Measurements from ENCODE around the gene HEATR3.

The HEATR3 gene

DNA sequence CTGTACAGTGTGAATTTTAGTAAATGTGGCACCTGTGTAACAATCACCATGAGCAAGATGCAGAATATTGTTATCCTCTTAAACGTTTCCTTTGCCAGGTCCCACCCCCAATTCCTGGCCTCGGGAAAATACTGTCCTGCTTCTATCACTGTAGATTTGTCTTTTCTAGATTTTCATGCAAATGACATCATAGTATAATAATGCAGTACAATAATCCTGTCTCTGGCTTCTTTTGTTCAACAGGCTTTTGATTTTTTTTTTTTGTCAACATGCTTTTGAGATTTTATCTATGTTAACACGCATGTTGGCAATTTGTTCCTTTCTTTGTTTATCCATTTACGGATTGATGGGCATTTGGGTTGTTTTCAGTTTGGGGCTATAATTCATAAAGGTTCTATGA lies 20.4 kb upstream of the HEATR3 start:
- Histone ChIP-seq H2BK12ac (ENCODE audit: low read length in 2 of 2) (no peak overlapping the region), H3K36me3 (ENCODE audit: control insufficient read depth in 1 of 2, insufficient read depth in 2 of 2, low read depth in 1 of 2, low read length in 2 of 2) (no peaks in the 10 kb centered on the region), H3K79me1 (replicated peaks; ENCODE audit: low read length, poor library complexity, severe bottlenecking) (no peaks in the 10 kb centered on the region), H2AK5ac (ENCODE audit: low read length, severe bottlenecking) (no peak overlapping the region), H3K27me3 (ENCODE audit: control insufficient read depth in 1 of 2, insufficient read depth in 1 of 2, low read length in 2 of 2) (peaks cover 5 to 7% of the 10 kb centered on the region in 2 experiments), H3K9ac (ENCODE audit: low read length) (no peak overlapping the region), H4K91ac (ENCODE audit: low read length) (no peak overlapping the region), H3K27ac (ENCODE audit: low read length, poor library complexity, severe bottlenecking) (no peak overlapping the region), H4K8ac (ENCODE audit: low read length) (no peak overlapping the region), H2BK120ac (ENCODE audit: low read depth, low read length) (no peak overlapping the region), H3K4me1 (ENCODE audit: control insufficient read depth, insufficient read depth, low read depth, low read length) (no peaks in the 10 kb centered on the region), H3K18ac (ENCODE audit: low read depth in 1 of 2, low read length in 2 of 2) (no peak overlapping the region), H3K4me2 (ENCODE audit: low read length, poor library complexity, severe bottlenecking) (no peak overlapping the region), H3K4me3 (ENCODE audit: insufficient read depth in 1 of 2, low read depth in 1 of 2, low read length in 2 of 2) (no peak overlapping the region), H2BK15ac (ENCODE audit: low read depth, poor library complexity, severe bottlenecking) (no peak overlapping the region), H3K4ac (ENCODE audit: low read depth in 1 of 2, low read length in 2 of 2) (no peak overlapping the region), H2AFZ (ENCODE audit: low read depth, low read length) (no peak overlapping the region), H2BK5ac (ENCODE audit: low read depth, low read length, poor library complexity, severe bottlenecking) (no peak overlapping the region), H3K9me3 (ENCODE audit: control insufficient read depth, low read length) (no peaks in the 10 kb centered on the region), H3K23ac (ENCODE audit: low read length in 2 of 2) (no peak overlapping the region), H3K14ac (ENCODE audit: low read length in 2 of 2) (no peak overlapping the region)
- DNase-seq, result no peak
- WGBS, result 81% methylated on average over 4 of the region's 4 CpGs

DNA sequence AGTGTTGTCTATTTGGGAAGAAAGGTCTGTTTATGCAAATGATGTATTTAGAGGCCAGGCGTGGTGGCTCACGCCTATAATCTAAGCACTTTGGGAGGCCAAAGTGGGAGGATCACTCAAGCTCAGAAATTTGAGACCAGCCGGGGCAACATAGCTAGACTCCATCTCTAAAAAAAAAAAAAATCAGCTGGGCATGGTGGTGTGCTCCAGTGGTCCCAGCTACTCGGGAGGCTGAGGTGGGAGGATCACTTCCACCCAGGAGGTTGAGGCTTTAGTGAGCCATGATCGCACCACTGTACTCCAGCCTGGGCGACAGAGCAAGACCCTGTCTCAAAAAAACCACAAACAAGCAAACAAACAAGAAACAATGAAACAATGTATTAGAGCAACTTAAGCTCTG lies 18.9 kb upstream of the HEATR3 start:
- Histone ChIP-seq H3K9me3 (ENCODE audit: control insufficient read depth, low read length) (no peaks in the 10 kb centered on the region), H3K23ac (ENCODE audit: low read length in 2 of 2) (no peak overlapping the region), H3K4me3 (ENCODE audit: insufficient read depth in 1 of 2, low read depth in 1 of 2, low read length in 2 of 2) (no peak overlapping the region), H3K4me1 (ENCODE audit: control insufficient read depth, insufficient read depth, low read depth, low read length) (no peaks in the 10 kb centered on the region), H2AK5ac (ENCODE audit: low read length, severe bottlenecking) (no peak overlapping the region), H3K4me2 (ENCODE audit: low read length, poor library complexity, severe bottlenecking) (no peak overlapping the region), H3K79me1 (replicated peaks; ENCODE audit: low read length, poor library complexity, severe bottlenecking) (no peaks in the 10 kb centered on the region), H2BK5ac (ENCODE audit: low read depth, low read length, poor library complexity, severe bottlenecking) (no peak overlapping the region), H2BK15ac (ENCODE audit: low read depth, poor library complexity, severe bottlenecking) (no peak overlapping the region), H3K36me3 (ENCODE audit: control insufficient read depth in 1 of 2, insufficient read depth in 2 of 2, low read depth in 1 of 2, low read length in 2 of 2) (no peaks in the 10 kb centered on the region), H3K9ac (ENCODE audit: low read length) (no peak overlapping the region), H4K8ac (ENCODE audit: low read length) (no peak overlapping the region), H2BK120ac (ENCODE audit: low read depth, low read length) (no peak overlapping the region), H4K91ac (ENCODE audit: low read length) (no peak overlapping the region), H3K27ac (ENCODE audit: low read length, poor library complexity, severe bottlenecking) (no peak overlapping the region), H3K4ac (ENCODE audit: low read depth in 1 of 2, low read length in 2 of 2) (no peak overlapping the region), H3K18ac (ENCODE audit: low read depth in 1 of 2, low read length in 2 of 2) (no peak overlapping the region), H2BK12ac (ENCODE audit: low read length in 2 of 2) (no peak overlapping the region), H2AFZ (ENCODE audit: low read depth, low read length) (no peak overlapping the region), H3K14ac (ENCODE audit: low read length in 2 of 2) (no peak overlapping the region), H3K27me3 (ENCODE audit: control insufficient read depth in 1 of 2, insufficient read depth in 1 of 2, low read length in 2 of 2) (peaks cover 7% of the 10 kb centered on the region in 2 experiments)
- DNase-seq, result no peak
- WGBS, result 64% methylated on average over 4 of the region's 6 CpGs

DNA sequence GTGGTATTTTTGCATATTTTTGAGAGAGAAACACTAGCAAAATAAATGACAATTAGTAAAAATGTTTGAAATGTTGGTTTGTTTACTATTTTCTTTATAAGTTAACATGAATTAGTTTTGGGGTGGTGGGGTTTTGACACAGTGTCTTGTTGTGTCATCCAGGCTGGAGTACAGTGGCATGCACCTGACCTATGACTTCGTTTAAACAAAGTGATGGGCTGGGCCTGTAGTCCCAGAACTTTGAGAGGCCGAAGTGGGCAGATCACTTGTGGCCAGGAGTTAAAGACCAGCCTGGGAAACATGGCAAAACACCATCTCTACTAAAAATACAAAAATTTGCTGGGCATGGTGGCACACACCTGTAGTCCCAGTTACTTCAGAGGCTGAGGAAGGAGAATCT lies 17.9 kb upstream of the HEATR3 start:
- H3K4ac ChIP-seq (ENCODE audit: low read depth in 1 of 2, low read length in 2 of 2), result no peak overlapping the region
- no peak overlapping the region for H2BK120ac ChIP-seq (ENCODE audit: low read depth, low read length)
- WGBS, result 40% methylated on average over 1 of the region's 2 CpGs
- DNase-seq, result no peak
- no peaks in the 10 kb centered on the region for H3K36me3 ChIP-seq (ENCODE audit: control insufficient read depth in 1 of 2, insufficient read depth in 2 of 2, low read depth in 1 of 2, low read length in 2 of 2)
- no peak overlapping the region for H3K14ac ChIP-seq (ENCODE audit: low read length in 2 of 2)
- H2BK15ac ChIP-seq (ENCODE audit: low read depth, poor library complexity, severe bottlenecking), result no peak overlapping the region
- no peak overlapping the region for H2AK5ac ChIP-seq (ENCODE audit: low read length, severe bottlenecking)
- no peak overlapping the region for H3K18ac ChIP-seq (ENCODE audit: low read depth in 1 of 2, low read length in 2 of 2)
- no peak overlapping the region for H3K23ac ChIP-seq (ENCODE audit: low read length in 2 of 2)
- no peak overlapping the region for H3K27ac ChIP-seq (ENCODE audit: low read length, poor library complexity, severe bottlenecking)
- no peak overlapping the region for H3K9ac ChIP-seq (ENCODE audit: low read length)
- H3K79me1 ChIP-seq (replicated peaks; ENCODE audit: low read length, poor library complexity, severe bottlenecking), result no peaks in the 10 kb centered on the region
- H3K9me3 ChIP-seq (ENCODE audit: control insufficient read depth, low read length), result no peaks in the 10 kb centered on the region
- no peak overlapping the region for H2BK12ac ChIP-seq (ENCODE audit: low read length in 2 of 2)
- H3K27me3 ChIP-seq (ENCODE audit: control insufficient read depth in 1 of 2, insufficient read depth in 1 of 2, low read length in 2 of 2), result peaks cover 7% of the 10 kb centered on the region in 2 experiments
- H2BK5ac ChIP-seq (ENCODE audit: low read depth, low read length, poor library complexity, severe bottlenecking), result no peak overlapping the region
- no peak overlapping the region for H2AFZ ChIP-seq (ENCODE audit: low read depth, low read length)
- H3K4me1 ChIP-seq (ENCODE audit: control insufficient read depth, insufficient read depth, low read depth, low read length), result no peaks in the 10 kb centered on the region
- no peak overlapping the region for H4K8ac ChIP-seq (ENCODE audit: low read length)
- H3K4me2 ChIP-seq (ENCODE audit: low read length, poor library complexity, severe bottlenecking), result no peak overlapping the region
- H3K4me3 ChIP-seq (ENCODE audit: insufficient read depth in 1 of 2, low read depth in 1 of 2, low read length in 2 of 2), result no peak overlapping the region
- H4K91ac ChIP-seq (ENCODE audit: low read length), result no peak overlapping the region

DNA sequence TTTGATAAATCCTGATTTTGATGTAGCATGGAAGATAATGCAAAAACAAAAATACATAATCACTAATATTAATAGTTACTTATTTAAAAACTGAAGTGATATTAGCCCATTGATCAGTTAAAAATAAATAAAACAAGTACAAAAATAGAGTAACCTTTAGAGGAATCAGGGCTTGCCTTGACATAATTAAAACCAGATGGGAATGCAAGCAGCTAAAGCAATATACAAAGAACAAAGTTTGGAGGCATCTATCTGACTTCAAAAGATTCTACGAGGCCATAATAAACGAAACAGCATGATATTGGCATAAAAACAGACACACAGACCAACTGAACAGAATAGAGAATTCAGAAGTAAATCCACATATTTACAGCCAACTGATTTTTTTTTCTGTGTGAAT lies 15.0 kb upstream of the HEATR3 start:
- no peak overlapping the region for H2BK15ac ChIP-seq (ENCODE audit: low read depth, poor library complexity, severe bottlenecking)
- H3K9ac ChIP-seq (ENCODE audit: low read length), result no peak overlapping the region
- no peak for DNase-seq

More for the DNA sequence above, 15.0 kb upstream of the HEATR3 start:
- H3K79me1 ChIP-seq (replicated peaks; ENCODE audit: low read length, poor library complexity, severe bottlenecking), result no peaks in the 10 kb centered on the region
- H3K4me2 ChIP-seq (ENCODE audit: low read length, poor library complexity, severe bottlenecking), result no peak overlapping the region
- no peak overlapping the region for H3K23ac ChIP-seq (ENCODE audit: low read length in 2 of 2)
- no peaks in the 10 kb centered on the region for H3K4me1 ChIP-seq (ENCODE audit: control insufficient read depth, insufficient read depth, low read depth, low read length)
- no peaks in the 10 kb centered on the region for H3K9me3 ChIP-seq (ENCODE audit: control insufficient read depth, low read length)
- H4K8ac ChIP-seq (ENCODE audit: low read length), result no peak overlapping the region
- H3K4ac ChIP-seq (ENCODE audit: low read depth in 1 of 2, low read length in 2 of 2), result no peak overlapping the region
- WGBS, result 65% methylated on average over 2 of the region's 2 CpGs
- no peak overlapping the region for H2BK5ac ChIP-seq (ENCODE audit: low read depth, low read length, poor library complexity, severe bottlenecking)
- H2AFZ ChIP-seq (ENCODE audit: low read depth, low read length), result no peak overlapping the region
- H3K4me3 ChIP-seq (ENCODE audit: insufficient read depth in 1 of 2, low read depth in 1 of 2, low read length in 2 of 2), result no peak overlapping the region
- H2BK12ac ChIP-seq (ENCODE audit: low read length in 2 of 2), result no peak overlapping the region
- no peak overlapping the region for H2AK5ac ChIP-seq (ENCODE audit: low read length, severe bottlenecking)
- H3K27ac ChIP-seq (ENCODE audit: low read length, poor library complexity, severe bottlenecking), result no peak overlapping the region
- H3K14ac ChIP-seq (ENCODE audit: low read length in 2 of 2), result no peak overlapping the region
- no peaks in the 10 kb centered on the region for H3K36me3 ChIP-seq (ENCODE audit: control insufficient read depth in 1 of 2, insufficient read depth in 2 of 2, low read depth in 1 of 2, low read length in 2 of 2)
- peaks cover 4 to 7% of the 10 kb centered on the region in 2 experiments for H3K27me3 ChIP-seq (ENCODE audit: control insufficient read depth in 1 of 2, insufficient read depth in 1 of 2, low read length in 2 of 2)
- H2BK120ac ChIP-seq (ENCODE audit: low read depth, low read length), result no peak overlapping the region
- no peak overlapping the region for H3K18ac ChIP-seq (ENCODE audit: low read depth in 1 of 2, low read length in 2 of 2)
- no peak overlapping the region for H4K91ac ChIP-seq (ENCODE audit: low read length)
